ENCODE measurements around the gene TCF20.

Gene TCF20

GRCh38 chr22:42262964-42263363 is 7.5 kb downstream of the TCF20 start:
- Histone ChIP-seq H3K4me3 (ENCODE audit: insufficient read depth in 1 of 2, low read depth in 1 of 2, low read length in 2 of 2) (no peak overlapping the region), H2BK120ac (ENCODE audit: low read depth, low read length) (no peak overlapping the region), H2BK12ac (ENCODE audit: low read length in 2 of 2) (no peak overlapping the region), H3K14ac (ENCODE audit: low read length in 2 of 2) (no peak overlapping the region), H3K27ac (ENCODE audit: low read length, poor library complexity, severe bottlenecking) (no peak overlapping the region), H4K8ac (ENCODE audit: low read length) (no peak overlapping the region), H4K91ac (ENCODE audit: low read length) (no peak overlapping the region), H3K9me3 (ENCODE audit: control insufficient read depth, low read length) (no peaks in the 10 kb centered on the region), H3K4ac (ENCODE audit: low read depth in 1 of 2, low read length in 2 of 2) (no peak overlapping the region), H3K23ac (ENCODE audit: low read length in 2 of 2) (no peak overlapping the region), H3K36me3 (ENCODE audit: control insufficient read depth in 1 of 2, insufficient read depth in 2 of 2, low read depth in 1 of 2, low read length in 2 of 2) (no peaks in the 10 kb centered on the region), H3K18ac (ENCODE audit: low read depth in 1 of 2, low read length in 2 of 2) (no peak overlapping the region), H2AFZ (ENCODE audit: low read depth, low read length) (no peak overlapping the region), H3K4me2 (ENCODE audit: low read length, poor library complexity, severe bottlenecking) (no peak overlapping the region), H2BK15ac (ENCODE audit: low read depth, poor library complexity, severe bottlenecking) (no peak overlapping the region), H2AK5ac (ENCODE audit: low read length, severe bottlenecking) (no peak overlapping the region), H3K27me3 (ENCODE audit: control insufficient read depth in 1 of 2, insufficient read depth in 1 of 2, low read length in 2 of 2) (no peaks in the 10 kb centered on the region), H2BK5ac (ENCODE audit: low read depth, low read length, poor library complexity, severe bottlenecking) (no peak overlapping the region), H3K79me1 (replicated peaks; ENCODE audit: low read length, poor library complexity, severe bottlenecking) (peaks cover 32% of the 10 kb centered on the region), H3K9ac (ENCODE audit: low read length) (no peak overlapping the region), H3K4me1 (ENCODE audit: control insufficient read depth, insufficient read depth, low read depth, low read length) (no peaks in the 10 kb centered on the region)
- DNase-seq = no peak
- 92% methylated on average over 4 of the region's 4 CpGs for WGBS

GRCh38 chr22:42261296-42261695 is 9.2 kb downstream of the TCF20 start:
- 97% methylated on average over 1 of the region's 1 CpG for WGBS
- H3K14ac ChIP-seq (ENCODE audit: low read length in 2 of 2) = no peak overlapping the region
- no peak overlapping the region for H3K18ac ChIP-seq (ENCODE audit: low read depth in 1 of 2, low read length in 2 of 2)
- no peak overlapping the region for H3K9ac ChIP-seq (ENCODE audit: low read length)
- no peak overlapping the region for H4K91ac ChIP-seq (ENCODE audit: low read length)
- H3K4me1 ChIP-seq (ENCODE audit: control insufficient read depth, insufficient read depth, low read depth, low read length) = peaks cover 2% of the 10 kb centered on the region
- no peaks in the 10 kb centered on the region for H3K9me3 ChIP-seq (ENCODE audit: control insufficient read depth, low read length)
- no peak for DNase-seq
- no peak overlapping the region for H3K27ac ChIP-seq (ENCODE audit: low read length, poor library complexity, severe bottlenecking)
- no peak overlapping the region for H3K23ac ChIP-seq (ENCODE audit: low read length in 2 of 2)
- H2AK5ac ChIP-seq (ENCODE audit: low read length, severe bottlenecking) = no peak overlapping the region
- no peak overlapping the region for H2BK15ac ChIP-seq (ENCODE audit: low read depth, poor library complexity, severe bottlenecking)
- no peaks in the 10 kb centered on the region for H3K36me3 ChIP-seq (ENCODE audit: control insufficient read depth in 1 of 2, insufficient read depth in 2 of 2, low read depth in 1 of 2, low read length in 2 of 2)
- no peaks in the 10 kb centered on the region for H3K27me3 ChIP-seq (ENCODE audit: control insufficient read depth in 1 of 2, insufficient read depth in 1 of 2, low read length in 2 of 2)
- H2AFZ ChIP-seq (ENCODE audit: low read depth, low read length) = no peak overlapping the region
- H2BK12ac ChIP-seq (ENCODE audit: low read length in 2 of 2) = no peak overlapping the region
- peaks cover 37% of the 10 kb centered on the region for H3K79me1 ChIP-seq (replicated peaks; ENCODE audit: low read length, poor library complexity, severe bottlenecking)
- H3K4me3 ChIP-seq (ENCODE audit: insufficient read depth in 1 of 2, low read depth in 1 of 2, low read length in 2 of 2) = no peak overlapping the region
- H2BK120ac ChIP-seq (ENCODE audit: low read depth, low read length) = no peak overlapping the region
- H3K4ac ChIP-seq (ENCODE audit: low read depth in 1 of 2, low read length in 2 of 2) = no peak overlapping the region
- no peak overlapping the region for H3K4me2 ChIP-seq (ENCODE audit: low read length, poor library complexity, severe bottlenecking)
- no peak overlapping the region for H4K8ac ChIP-seq (ENCODE audit: low read length)
- no peak overlapping the region for H2BK5ac ChIP-seq (ENCODE audit: low read depth, low read length, poor library complexity, severe bottlenecking)

DNA sequence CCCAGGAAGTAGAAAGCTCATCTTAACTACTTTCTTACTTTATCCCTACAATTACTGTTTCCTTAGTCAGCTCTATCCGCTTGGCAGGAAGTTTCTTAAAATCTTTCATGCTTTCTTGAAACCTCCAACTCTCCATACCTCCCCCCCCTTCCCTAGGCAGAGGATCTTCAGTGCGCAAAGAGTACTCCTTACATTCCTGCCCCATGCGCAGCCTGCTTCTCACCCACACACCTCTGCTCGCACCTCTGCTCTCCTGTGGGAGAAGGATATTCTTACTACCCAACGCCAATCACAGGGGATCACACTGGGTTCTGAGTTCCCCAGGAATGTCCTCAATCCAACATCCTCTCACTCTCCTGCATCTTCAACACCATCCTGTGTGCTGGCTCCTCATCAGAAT is 12.3 kb downstream of the TCF20 start:
- no peak overlapping the region for H2AFZ ChIP-seq (ENCODE audit: low read depth, low read length)
- H3K27ac ChIP-seq (ENCODE audit: low read length, poor library complexity, severe bottlenecking) = no peak overlapping the region
- no peak overlapping the region for H3K4ac ChIP-seq (ENCODE audit: low read depth in 1 of 2, low read length in 2 of 2)
- no peaks in the 10 kb centered on the region for H3K27me3 ChIP-seq (ENCODE audit: control insufficient read depth in 1 of 2, insufficient read depth in 1 of 2, low read length in 2 of 2)
- no peak overlapping the region for H2AK5ac ChIP-seq (ENCODE audit: low read length, severe bottlenecking)
- no peak for DNase-seq
- no peak overlapping the region for H2BK15ac ChIP-seq (ENCODE audit: low read depth, poor library complexity, severe bottlenecking)
- H4K8ac ChIP-seq (ENCODE audit: low read length) = no peak overlapping the region
- no peak overlapping the region for H3K4me3 ChIP-seq (ENCODE audit: insufficient read depth in 1 of 2, low read depth in 1 of 2, low read length in 2 of 2)
- H2BK120ac ChIP-seq (ENCODE audit: low read depth, low read length) = no peak overlapping the region
- WGBS = 89% methylated on average over 5 of the region's 5 CpGs
- no peaks in the 10 kb centered on the region for H3K36me3 ChIP-seq (ENCODE audit: control insufficient read depth in 1 of 2, insufficient read depth in 2 of 2, low read depth in 1 of 2, low read length in 2 of 2)
- H4K91ac ChIP-seq (ENCODE audit: low read length) = no peak overlapping the region
- no peak overlapping the region for H3K4me2 ChIP-seq (ENCODE audit: low read length, poor library complexity, severe bottlenecking)
- no peak overlapping the region for H3K14ac ChIP-seq (ENCODE audit: low read length in 2 of 2)
- H3K79me1 ChIP-seq (replicated peaks; ENCODE audit: low read length, poor library complexity, severe bottlenecking) = peaks cover 38% of the 10 kb centered on the region
- H3K18ac ChIP-seq (ENCODE audit: low read depth in 1 of 2, low read length in 2 of 2) = no peak overlapping the region
- H2BK5ac ChIP-seq (ENCODE audit: low read depth, low read length, poor library complexity, severe bottlenecking) = no peak overlapping the region
- H3K9ac ChIP-seq (ENCODE audit: low read length) = no peak overlapping the region
- H3K4me1 ChIP-seq (ENCODE audit: control insufficient read depth, insufficient read depth, low read depth, low read length) = peaks cover 2% of the 10 kb centered on the region
- H3K23ac ChIP-seq (ENCODE audit: low read length in 2 of 2) = peak overlapping the region in 1 of 2 experiments; percentile 6
- no peaks in the 10 kb centered on the region for H3K9me3 ChIP-seq (ENCODE audit: control insufficient read depth, low read length)
- H2BK12ac ChIP-seq (ENCODE audit: low read length in 2 of 2) = no peak overlapping the region

- H3K4me2 ChIP-seq (ENCODE audit: low read length, poor library complexity, severe bottlenecking) = no peak overlapping the region
- no peak overlapping the region for H3K27ac ChIP-seq (ENCODE audit: low read length, poor library complexity, severe bottlenecking)
- no peak overlapping the region for H2BK12ac ChIP-seq (ENCODE audit: low read length in 2 of 2)
- no peaks in the 10 kb centered on the region for H3K36me3 ChIP-seq (ENCODE audit: control insufficient read depth in 1 of 2, insufficient read depth in 2 of 2, low read depth in 1 of 2, low read length in 2 of 2)
- H3K4me1 ChIP-seq (ENCODE audit: control insufficient read depth, insufficient read depth, low read depth, low read length) = peaks cover 2% of the 10 kb centered on the region
- no peaks in the 10 kb centered on the region for H3K27me3 ChIP-seq (ENCODE audit: control insufficient read depth in 1 of 2, insufficient read depth in 1 of 2, low read length in 2 of 2)
- no peak overlapping the region for H3K14ac ChIP-seq (ENCODE audit: low read length in 2 of 2)
- H4K91ac ChIP-seq (ENCODE audit: low read length) = no peak overlapping the region
- no peak overlapping the region for H2AK5ac ChIP-seq (ENCODE audit: low read length, severe bottlenecking)
- H2BK5ac ChIP-seq (ENCODE audit: low read depth, low read length, poor library complexity, severe bottlenecking) = no peak overlapping the region
- peaks cover 33% of the 10 kb centered on the region for H3K79me1 ChIP-seq (replicated peaks; ENCODE audit: low read length, poor library complexity, severe bottlenecking)
- H3K23ac ChIP-seq (ENCODE audit: low read length in 2 of 2) = no peak overlapping the region
- no peaks in the 10 kb centered on the region for H3K9me3 ChIP-seq (ENCODE audit: control insufficient read depth, low read length)
- H3K9ac ChIP-seq (ENCODE audit: low read length) = no peak overlapping the region
- H3K4me3 ChIP-seq (ENCODE audit: insufficient read depth in 1 of 2, low read depth in 1 of 2, low read length in 2 of 2) = no peak overlapping the region
- H4K8ac ChIP-seq (ENCODE audit: low read length) = no peak overlapping the region
- no peak overlapping the region for H3K18ac ChIP-seq (ENCODE audit: low read depth in 1 of 2, low read length in 2 of 2)
- no peak overlapping the region for H2AFZ ChIP-seq (ENCODE audit: low read depth, low read length)
- DNase-seq = no peak
- H3K4ac ChIP-seq (ENCODE audit: low read depth in 1 of 2, low read length in 2 of 2) = no peak overlapping the region
- no peak overlapping the region for H2BK120ac ChIP-seq (ENCODE audit: low read depth, low read length)
- no peak overlapping the region for H2BK15ac ChIP-seq (ENCODE audit: low read depth, poor library complexity, severe bottlenecking)
- WGBS = 83% methylated on average over 1 of the region's 2 CpGs
These were observed 13.1 kb downstream of the TCF20 start for GRCh38 chr22:42257386-42257785.

Data from mesenchymal stem cell (in vitro differentiated cells and primary cell).